Measurements from ENCODE around the gene OR9A4.

Gene OR9A4

DNA sequence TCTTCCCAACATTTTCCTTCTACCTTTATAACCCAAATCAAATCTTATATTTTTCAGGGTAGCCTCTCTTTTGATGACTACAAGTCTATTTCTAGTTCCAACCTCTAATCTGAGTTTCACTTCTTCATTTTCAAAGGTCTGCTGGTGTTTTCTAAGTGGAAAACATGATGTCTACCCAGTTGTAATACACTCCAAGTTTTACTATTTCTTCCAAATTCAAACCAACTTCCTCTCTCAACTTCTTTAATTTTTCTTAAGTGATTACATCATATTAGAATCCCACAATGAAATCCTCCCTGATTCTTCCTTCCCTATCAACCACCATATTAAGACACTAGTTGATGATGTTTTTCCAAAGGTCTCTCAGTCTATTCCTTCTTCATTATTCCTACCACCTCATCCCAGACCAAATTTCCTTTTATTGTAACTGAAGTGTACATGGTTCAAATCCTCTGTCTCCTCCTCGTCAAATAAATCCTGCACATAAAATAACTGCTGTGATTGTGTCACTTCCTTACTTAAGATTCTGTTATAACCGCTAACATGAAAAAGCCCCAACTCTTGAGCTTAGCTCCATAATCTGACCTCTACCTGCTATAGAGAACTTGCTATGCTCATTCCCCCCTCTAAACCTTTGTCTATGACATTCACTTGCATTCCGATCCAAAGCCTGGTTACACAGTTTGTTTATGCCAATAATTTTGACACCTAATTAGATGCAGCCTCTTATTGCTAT, 44.7 kb downstream of the OR9A4 start:
- DNase-seq (ENCODE audit: low read depth), result peak; percentile 90
- no peak overlapping the region for H3K4me3 ChIP-seq (ENCODE audit: low read depth, low read length)
- TF ChIP-seq, protein P1, sequence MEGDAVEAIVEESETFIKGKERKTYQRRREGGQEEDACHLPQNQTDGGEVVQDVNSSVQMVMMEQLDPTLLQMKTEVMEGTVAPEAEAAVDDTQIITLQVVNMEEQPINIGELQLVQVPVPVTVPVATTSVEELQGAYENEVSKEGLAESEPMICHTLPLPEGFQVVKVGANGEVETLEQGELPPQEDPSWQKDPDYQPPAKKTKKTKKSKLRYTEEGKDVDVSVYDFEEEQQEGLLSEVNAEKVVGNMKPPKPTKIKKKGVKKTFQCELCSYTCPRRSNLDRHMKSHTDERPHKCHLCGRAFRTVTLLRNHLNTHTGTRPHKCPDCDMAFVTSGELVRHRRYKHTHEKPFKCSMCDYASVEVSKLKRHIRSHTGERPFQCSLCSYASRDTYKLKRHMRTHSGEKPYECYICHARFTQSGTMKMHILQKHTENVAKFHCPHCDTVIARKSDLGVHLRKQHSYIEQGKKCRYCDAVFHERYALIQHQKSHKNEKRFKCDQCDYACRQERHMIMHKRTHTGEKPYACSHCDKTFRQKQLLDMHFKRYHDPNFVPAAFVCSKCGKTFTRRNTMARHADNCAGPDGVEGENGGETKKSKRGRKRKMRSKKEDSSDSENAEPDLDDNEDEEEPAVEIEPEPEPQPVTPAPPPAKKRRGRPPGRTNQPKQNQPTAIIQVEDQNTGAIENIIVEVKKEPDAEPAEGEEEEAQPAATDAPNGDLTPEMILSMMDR (IDR thresholded peaks at IDR 0.05; ENCODE audit: low read depth, low read length), result no peak
- TF ChIP-seq, protein P2, sequence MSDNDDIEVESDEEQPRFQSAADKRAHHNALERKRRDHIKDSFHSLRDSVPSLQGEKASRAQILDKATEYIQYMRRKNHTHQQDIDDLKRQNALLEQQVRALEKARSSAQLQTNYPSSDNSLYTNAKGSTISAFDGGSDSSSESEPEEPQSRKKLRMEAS (IDR thresholded peaks at IDR 0.05; ENCODE audit: low read depth, low read length), result no peak
- TF ChIP-seq MYC (IDR thresholded peaks at IDR 0.05; ENCODE audit: low read depth, low read length), result no peak

Data from NB4 (cell line).